Muscle of leg (tissue), 11 donors: ENCODE results near the gene SH3TC2. TPM values are rescaled to one million over a fixed set of nuclear protein-coding genes. Genes with fewer than 3 reads are reported as not detected.

Experiments
- DNase-seq: peaks from one replicate; pipeline ENCODE4 v3.0.0; 2013
- H3K27ac ChIP-seq: one replicate; pipeline ENCODE4 v1.5.1; 2013; ENCODE audit warnings: mild to moderate bottlenecking, low read length, control low read depth
- H3K27me3 ChIP-seq: one replicate; pipeline ENCODE4 v1.6.1; 2013; ENCODE audit warnings: low read length; ENCODE audit not compliant: control insufficient read depth, insufficient read depth
- H3K36me3 ChIP-seq: one replicate; pipeline ENCODE4 v1.6.1; 2013; ENCODE audit warnings: low read length; ENCODE audit not compliant: control insufficient read depth, insufficient read depth
- H3K4me1 ChIP-seq: one replicate; pipeline ENCODE4 v1.6.1; 2013; ENCODE audit warnings: low read length; ENCODE audit not compliant: control insufficient read depth, insufficient read depth
- H3K4me3 ChIP-seq: one replicate; pipeline ENCODE4 v1.5.1; 2013; ENCODE audit warnings: low read length, control low read depth
- H3K9me3 ChIP-seq: replicated peaks from 2 replicates; pipeline ENCODE4 v1.6.1; 2013; ENCODE audit warnings: low read depth, low read length; ENCODE audit not compliant: control insufficient read depth
- WGBS: methylation state at CpG from one replicate; pipeline ENCODE4 v1.1.5; 2013; ENCODE audit warnings: missing lambda C conversion rate; ENCODE audit not compliant: insufficient coverage; 5-methylcytosine and 5-hydroxymethylcytosine counted together
- polyA plus RNA-seq, 8 donors: library from polyadenylated mRNA; unstranded; fragments of 120-200 nt; gene quantifications; one replicate each; pipeline versions ENCODE4 v1.2.1 to v1.2.3, GENCODE V29; 2013; ENCODE audit warnings: inconsistent platforms in 1 of 8, low replicate concordance in 1 of 8; ENCODE audit not compliant: insufficient read length in 8 of 8, insufficient read depth in 1 of 8
- total RNA-seq: library from RNA; stranded (reverse); fragments of 120-200 nt; gene quantifications from one replicate; pipeline ENCODE4 v1.2.4, GENCODE V29; 2013

Gene SH3TC2
- total and polyA plus RNA-seq, 9 donors: 0.84 to 3.0 (median 1.6) TPM

DNA sequence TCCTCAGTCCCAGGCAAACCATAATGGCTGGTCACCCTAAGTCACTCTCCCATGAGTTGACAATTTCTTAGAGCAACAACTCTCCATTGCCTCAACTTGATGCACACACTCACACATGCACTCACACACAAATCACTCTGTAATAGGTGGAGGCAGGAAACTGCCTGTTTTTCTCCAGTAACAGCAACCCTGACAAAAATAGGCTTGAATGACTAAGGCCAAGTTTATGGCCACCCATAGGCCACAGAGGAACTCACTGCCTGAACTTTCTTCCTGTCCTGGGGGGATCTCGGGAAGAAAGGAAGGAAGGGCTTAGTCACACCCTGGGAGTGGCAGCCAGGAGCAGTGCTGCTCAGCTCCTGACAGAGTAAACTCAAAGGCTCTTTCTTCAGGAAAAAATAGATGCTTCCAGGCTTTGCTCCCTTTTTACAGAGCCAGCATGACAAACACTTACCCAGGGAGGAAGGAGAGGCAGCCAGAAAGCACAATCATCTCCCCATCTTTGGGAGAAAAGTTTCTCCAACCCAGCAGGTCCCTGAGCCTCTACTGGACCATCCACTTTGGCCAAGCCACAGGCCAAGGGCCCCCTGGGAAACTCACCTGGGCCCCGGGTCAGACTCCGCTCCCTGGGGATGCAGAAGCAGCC is 368 bp downstream of the SH3TC2 start:
- peak overlapping the region; percentile 79 for H3K27ac ChIP-seq
- H3K9me3 ChIP-seq: no peaks in the 10 kb centered on the region
- H3K27me3 ChIP-seq: no peaks in the 10 kb centered on the region
- H3K4me3 ChIP-seq: no peak overlapping the region
- H3K4me1 ChIP-seq: peaks cover 15% of the 10 kb centered on the region
- no CpG with 5 or more reads among the region's 3 CpGs for WGBS
- no peaks in the 10 kb centered on the region for H3K36me3 ChIP-seq
- peak; percentile 59 for DNase-seq

GRCh38 chr5:149061341-149061740 is 1.5 kb downstream of the SH3TC2 start:
- Histone ChIP-seq H3K4me3 (no peak overlapping the region), H3K36me3 (no peaks in the 10 kb centered on the region), H3K27me3 (no peaks in the 10 kb centered on the region), H3K4me1 (peaks cover 15% of the 10 kb centered on the region), H3K27ac (peak overlapping the region; percentile 71), H3K9me3 (no peaks in the 10 kb centered on the region)
- no peak for DNase-seq
- WGBS: no CpG with 5 or more reads among the region's 4 CpGs

DNA sequence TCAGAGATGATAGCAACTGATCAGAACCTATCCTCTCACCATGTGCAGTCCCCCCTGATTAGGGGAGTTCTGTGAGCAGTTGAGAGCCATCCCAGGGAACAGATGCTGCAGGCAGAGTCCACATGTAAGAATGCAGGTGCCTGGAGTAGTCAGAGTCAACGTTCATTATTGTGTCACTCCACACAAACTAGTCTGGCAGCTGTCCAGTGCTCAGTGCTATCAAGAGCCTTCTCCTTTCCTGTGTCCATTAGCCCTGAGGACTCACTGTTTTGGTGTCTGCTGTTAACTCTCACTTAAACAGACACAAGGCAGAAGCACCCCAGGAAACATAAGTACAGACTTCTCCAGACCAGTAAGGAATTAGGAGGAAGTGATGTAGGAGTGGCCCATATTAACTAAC is 2.5 kb downstream of the SH3TC2 start:
- no peaks in the 10 kb centered on the region for H3K9me3 ChIP-seq
- peak; percentile 41 for DNase-seq
- no CpG with 5 or more reads among the region's 1 CpG for WGBS
- peaks cover 15% of the 10 kb centered on the region for H3K4me1 ChIP-seq
- H3K27me3 ChIP-seq: no peaks in the 10 kb centered on the region
- H3K36me3 ChIP-seq: no peaks in the 10 kb centered on the region
- no peak overlapping the region for H3K27ac ChIP-seq
- H3K4me3 ChIP-seq: no peak overlapping the region

DNA sequence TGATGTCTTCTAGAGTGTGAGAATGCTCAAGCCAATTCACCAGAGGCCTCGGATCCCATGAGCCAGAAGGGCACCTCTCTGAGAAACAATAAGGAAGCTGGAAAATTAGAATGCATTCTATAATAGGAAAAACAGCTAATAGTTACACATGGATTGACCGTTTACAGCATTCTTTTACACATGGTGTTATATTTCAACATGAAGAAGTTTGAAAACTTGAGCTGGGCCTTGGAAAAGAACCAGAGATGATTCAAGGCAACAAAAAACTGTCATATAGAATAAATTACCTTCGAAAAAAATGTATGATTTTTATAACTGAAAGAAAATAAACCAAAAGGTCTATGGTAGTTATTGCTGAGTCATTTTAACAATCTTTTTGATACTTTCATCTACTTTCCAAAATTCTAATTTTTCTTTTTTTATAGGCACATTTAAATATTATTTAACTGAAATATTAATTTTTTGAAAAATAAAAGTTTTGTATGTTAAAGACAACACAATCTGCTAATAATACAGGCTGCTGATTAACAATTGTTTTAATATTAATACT is 6.2 kb downstream of the SH3TC2 start:
- no CpG with 5 or more reads among the region's 3 CpGs for WGBS
- Histone ChIP-seq H3K27me3 (no peaks in the 10 kb centered on the region), H3K36me3 (no peaks in the 10 kb centered on the region), H3K4me1 (peaks cover 5% of the 10 kb centered on the region), H3K4me3 (no peak overlapping the region), H3K9me3 (no peaks in the 10 kb centered on the region), H3K27ac (no peak overlapping the region)
- DNase-seq: peak; percentile 9

DNA sequence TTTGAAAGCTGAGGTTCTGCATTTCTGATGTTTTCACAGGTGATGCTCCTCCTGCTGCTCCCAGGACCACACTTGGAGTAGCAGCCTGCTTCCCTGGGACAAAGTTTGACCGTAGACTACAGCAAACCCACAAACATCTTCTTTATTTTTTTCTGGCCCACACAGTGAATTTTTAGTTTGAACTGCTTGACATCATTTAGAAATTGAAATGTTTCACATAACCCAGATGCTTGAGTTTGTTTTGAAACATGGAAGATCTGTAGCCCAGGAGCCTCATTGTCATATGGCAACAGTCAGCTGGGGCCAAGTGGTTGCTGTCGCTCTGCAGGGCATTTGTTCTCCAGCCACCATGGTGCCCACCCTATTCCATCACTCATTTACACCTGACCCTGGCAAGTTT is 8.4 kb downstream of the SH3TC2 start:
- Histone ChIP-seq H3K36me3 (no peaks in the 10 kb centered on the region), H3K27me3 (no peaks in the 10 kb centered on the region), H3K4me1 (peaks cover 5% of the 10 kb centered on the region), H3K27ac (no peak overlapping the region), H3K9me3 (no peaks in the 10 kb centered on the region), H3K4me3 (no peak overlapping the region)
- WGBS: 80% methylated on average over 1 of the region's 2 CpGs
- DNase-seq: no peak

DNA sequence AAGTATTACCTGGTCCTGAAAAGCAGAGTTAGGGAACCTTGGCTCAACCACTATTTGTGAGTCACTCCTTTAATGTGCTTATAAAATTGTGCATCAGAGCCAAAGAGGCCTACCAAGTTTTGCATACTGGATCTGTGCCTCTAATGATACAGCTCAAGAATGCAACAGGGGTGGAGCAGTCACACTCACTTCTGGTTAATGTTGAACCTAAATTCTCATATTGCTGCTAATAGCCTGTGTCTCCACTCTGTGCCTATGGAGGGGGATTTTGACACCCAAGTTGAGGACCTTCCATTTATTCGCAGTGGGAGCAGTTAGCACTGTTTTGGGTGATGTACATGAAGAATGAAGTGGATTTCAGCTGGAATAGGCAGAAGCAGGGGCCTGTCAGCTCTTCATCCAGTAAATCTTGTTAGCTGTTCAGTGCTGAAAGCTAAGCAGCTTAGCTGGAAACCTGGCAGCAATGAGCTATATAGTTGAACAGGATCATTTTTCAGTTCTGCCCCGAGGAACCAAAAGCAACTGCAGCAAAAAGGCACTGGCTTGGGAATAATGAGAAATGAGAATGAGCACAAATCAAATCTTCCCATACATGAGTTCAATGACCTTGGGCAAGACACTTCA is 9.7 kb downstream of the SH3TC2 start:
- peaks cover 5% of the 10 kb centered on the region for H3K4me1 ChIP-seq
- H3K27ac ChIP-seq: no peak overlapping the region
- no peaks in the 10 kb centered on the region for H3K27me3 ChIP-seq
- peak; percentile 67 for DNase-seq
- WGBS: 42% methylated on average over 2 of the region's 2 CpGs
- no peak overlapping the region for H3K4me3 ChIP-seq
- H3K36me3 ChIP-seq: no peaks in the 10 kb centered on the region
- H3K9me3 ChIP-seq: no peaks in the 10 kb centered on the region

DNA sequence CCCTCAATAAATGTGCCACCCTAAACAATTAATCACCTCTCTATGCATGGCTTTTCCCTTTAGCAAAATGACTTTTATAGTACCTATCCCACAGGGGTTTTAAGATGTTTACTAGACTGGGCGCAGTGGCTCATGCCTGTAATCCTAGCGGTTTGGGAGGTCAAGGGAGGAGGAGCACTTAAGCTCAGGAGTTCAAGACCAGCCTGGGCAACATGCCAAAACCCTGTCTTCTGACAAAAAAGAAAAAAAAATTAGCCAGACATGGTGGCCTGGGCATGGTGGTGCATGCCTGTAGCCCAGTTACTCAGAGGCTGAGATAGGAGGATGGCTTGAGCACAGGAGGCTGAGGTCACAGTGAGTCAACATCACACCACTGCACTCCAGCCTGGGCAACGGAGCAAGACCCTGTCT is 13.5 kb downstream of the SH3TC2 start:
- peaks cover 5% of the 10 kb centered on the region for H3K4me1 ChIP-seq
- DNase-seq: no peak
- H3K4me3 ChIP-seq: no peak overlapping the region
- no peak overlapping the region for H3K27ac ChIP-seq
- no peaks in the 10 kb centered on the region for H3K9me3 ChIP-seq
- 60% methylated on average over 1 of the region's 3 CpGs for whole genome bisulfite sequencing
- H3K27me3 ChIP-seq: no peaks in the 10 kb centered on the region
- no peaks in the 10 kb centered on the region for H3K36me3 ChIP-seq

DNA sequence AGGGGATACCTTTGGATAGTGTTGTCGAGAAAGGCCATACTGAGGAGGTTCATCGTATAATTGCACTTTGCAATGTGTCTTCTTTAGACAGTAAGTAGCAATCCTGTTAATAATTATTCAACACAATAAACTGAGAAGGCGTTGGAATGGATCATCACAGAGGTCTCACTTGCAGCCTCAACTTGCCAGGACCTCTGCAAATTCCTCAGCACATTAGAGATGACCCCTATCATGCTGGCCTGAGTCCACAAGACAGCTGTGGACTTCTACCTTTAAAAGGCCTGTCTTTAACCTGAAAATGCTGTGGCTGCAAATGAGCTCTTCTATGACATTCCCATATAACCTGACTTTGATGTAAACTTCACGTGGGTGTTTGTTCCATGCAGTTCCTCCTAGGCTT is 14.1 kb downstream of the SH3TC2 start:
- Histone ChIP-seq H3K27me3 (no peaks in the 10 kb centered on the region), H3K36me3 (no peaks in the 10 kb centered on the region), H3K9me3 (no peaks in the 10 kb centered on the region), H3K4me1 (peaks cover 5% of the 10 kb centered on the region), H3K4me3 (no peak overlapping the region), H3K27ac (no peak overlapping the region)
- 48% methylated on average over 2 of the region's 4 CpGs for WGBS
- no peak for DNase-seq

- Histone ChIP-seq H3K4me3 (no peak overlapping the region), H3K4me1 (no peaks in the 10 kb centered on the region), H3K36me3 (no peaks in the 10 kb centered on the region), H3K27me3 (no peaks in the 10 kb centered on the region), H3K27ac (no peak overlapping the region), H3K9me3 (no peaks in the 10 kb centered on the region)
- 78% methylated on average over 2 of the region's 3 CpGs for WGBS
- DNase-seq: no peak
These were observed 15.4 kb downstream of the SH3TC2 start for GRCh38 chr5:149047462-149047861.

- no peak overlapping the region for H3K27ac ChIP-seq
- no peaks in the 10 kb centered on the region for H3K4me1 ChIP-seq
- H3K36me3 ChIP-seq: no peaks in the 10 kb centered on the region
- H3K9me3 ChIP-seq: no peaks in the 10 kb centered on the region
- WGBS: 100% methylated on average over 1 of the region's 2 CpGs
- H3K4me3 ChIP-seq: no peak overlapping the region
- H3K27me3 ChIP-seq: no peaks in the 10 kb centered on the region
- DNase-seq: no peak
These were observed 16.5 kb downstream of the SH3TC2 start for GRCh38 chr5:149046196-149046829.
